AG09319 (cell line): ENCODE data around the gene OR52I1.

Experiments used
- DNase-seq: peaks from one replicate; pipeline ENCODE4 v3.0.0-alpha.2; 2010; ENCODE audit warnings: low read depth; ENCODE audit errors: extremely low read depth
- TF ChIP-seq, protein P1 (sequence below): IDR thresholded peaks from 2 replicates; pipeline ENCODE4 v1.5.1; 2011; ENCODE audit warnings: low read depth, mild to moderate bottlenecking, inconsistent platforms, low read length, moderate library complexity

The OR52I1 gene

DNA sequence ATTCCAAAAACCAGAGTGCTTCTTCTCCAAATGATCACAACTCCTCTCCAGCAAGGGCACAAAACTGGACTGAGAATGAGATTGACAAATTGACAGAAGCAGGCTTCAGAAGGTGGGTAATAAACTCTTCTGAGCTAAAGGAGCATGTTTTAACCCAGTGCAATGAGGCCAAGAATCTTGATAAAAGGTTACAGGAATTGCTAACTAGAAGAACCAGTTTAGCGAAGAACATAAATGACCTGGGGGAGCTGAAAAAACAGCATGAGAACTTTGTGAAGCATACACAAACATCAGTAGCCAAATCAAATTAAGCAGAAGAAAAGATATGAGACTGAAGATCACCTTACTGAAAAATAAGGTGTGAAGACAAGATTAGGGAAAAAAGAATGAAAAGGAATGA, 33.4 kb upstream of the OR52I1 start:
- no peak for DNase-seq
- TF ChIP-seq, protein P1, sequence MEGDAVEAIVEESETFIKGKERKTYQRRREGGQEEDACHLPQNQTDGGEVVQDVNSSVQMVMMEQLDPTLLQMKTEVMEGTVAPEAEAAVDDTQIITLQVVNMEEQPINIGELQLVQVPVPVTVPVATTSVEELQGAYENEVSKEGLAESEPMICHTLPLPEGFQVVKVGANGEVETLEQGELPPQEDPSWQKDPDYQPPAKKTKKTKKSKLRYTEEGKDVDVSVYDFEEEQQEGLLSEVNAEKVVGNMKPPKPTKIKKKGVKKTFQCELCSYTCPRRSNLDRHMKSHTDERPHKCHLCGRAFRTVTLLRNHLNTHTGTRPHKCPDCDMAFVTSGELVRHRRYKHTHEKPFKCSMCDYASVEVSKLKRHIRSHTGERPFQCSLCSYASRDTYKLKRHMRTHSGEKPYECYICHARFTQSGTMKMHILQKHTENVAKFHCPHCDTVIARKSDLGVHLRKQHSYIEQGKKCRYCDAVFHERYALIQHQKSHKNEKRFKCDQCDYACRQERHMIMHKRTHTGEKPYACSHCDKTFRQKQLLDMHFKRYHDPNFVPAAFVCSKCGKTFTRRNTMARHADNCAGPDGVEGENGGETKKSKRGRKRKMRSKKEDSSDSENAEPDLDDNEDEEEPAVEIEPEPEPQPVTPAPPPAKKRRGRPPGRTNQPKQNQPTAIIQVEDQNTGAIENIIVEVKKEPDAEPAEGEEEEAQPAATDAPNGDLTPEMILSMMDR = no peak

DNA sequence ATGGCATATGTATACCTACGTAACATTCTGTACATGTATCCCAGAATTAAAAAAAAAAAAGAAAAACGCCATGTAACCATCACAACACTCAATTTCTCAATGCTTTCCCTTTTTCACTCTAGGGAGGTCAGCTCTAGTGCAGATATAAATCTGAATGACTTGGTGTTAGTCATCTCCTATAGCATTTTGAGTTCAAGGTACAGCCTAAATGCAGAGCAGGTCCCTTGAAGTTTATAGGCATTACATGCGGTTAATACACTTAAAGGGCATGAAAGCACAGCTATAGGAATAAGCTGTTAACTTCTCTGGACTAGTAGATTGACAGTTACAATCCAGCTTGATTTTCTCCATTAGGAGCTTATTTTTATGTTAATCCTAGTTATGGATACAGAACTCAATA, 28.5 kb upstream of the OR52I1 start:
- TF ChIP-seq, protein P1 = no peak

DNA sequence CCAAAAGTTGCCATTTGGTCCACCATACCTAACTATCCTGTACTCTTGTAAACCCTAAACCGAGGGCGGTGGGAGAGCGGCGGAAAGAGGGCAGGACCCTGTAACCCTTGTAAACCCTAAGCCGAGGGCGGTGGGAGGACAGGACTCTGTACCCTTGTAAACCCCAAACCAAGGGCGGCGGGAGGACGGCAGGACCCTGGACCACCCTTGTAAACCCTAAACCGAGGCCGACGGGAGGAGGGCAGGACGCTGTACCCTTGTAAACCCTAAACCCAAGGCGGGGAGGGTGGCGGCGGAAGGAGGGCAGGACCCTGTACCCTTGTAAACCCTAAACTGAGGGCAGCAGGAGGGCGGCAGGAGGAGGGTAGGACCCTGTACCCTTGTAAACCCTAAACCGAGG, 24.8 kb upstream of the OR52I1 start:
- TF ChIP-seq, protein P1 = no peak
- no peak for DNase-seq

More for the DNA sequence above, 28.5 kb upstream of the OR52I1 start:
- DNase-seq = no peak

DNA sequence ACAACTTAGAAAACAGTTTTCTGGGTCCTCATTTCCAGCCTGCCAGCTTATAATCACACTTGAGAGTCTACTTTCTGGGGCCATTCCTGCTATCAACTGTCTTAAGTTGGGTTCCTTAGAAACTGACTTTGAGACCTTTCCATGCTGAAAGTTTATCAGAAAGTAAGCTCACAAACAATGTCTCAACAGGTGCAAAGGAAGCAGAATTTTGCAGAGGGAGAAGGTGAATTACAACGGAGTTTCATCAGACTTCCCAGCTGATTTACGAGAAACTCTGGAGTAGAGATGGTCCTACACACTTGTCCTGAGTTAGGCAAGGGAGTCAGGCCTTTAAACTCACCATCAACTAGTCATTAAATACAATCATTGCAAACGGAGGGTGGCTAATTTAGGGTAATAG, 17.0 kb upstream of the OR52I1 start:
- TF ChIP-seq, protein P1 = no peak

DNA sequence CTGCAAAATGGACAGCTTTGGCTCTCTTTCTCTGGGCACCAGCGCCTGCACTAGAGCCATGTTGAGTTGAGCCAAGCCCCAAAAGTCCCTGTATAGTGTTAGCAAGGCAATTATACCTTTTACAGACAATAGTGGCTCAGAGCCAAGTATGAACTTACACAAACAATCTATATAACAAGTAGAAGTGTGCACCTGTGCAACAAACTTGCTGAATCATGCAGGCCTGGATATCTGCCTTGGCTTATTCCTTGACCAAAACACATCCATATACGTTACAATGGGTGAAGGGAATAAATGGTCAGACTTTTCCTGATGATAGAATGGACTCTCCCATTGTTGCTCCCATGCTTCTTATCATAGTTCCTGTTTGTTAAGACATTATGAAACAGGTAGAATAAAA, 16.1 kb upstream of the OR52I1 start:
- no peak for DNase-seq

More for the DNA sequence above, 17.0 kb upstream of the OR52I1 start:
- no peak for DNase-seq

DNA sequence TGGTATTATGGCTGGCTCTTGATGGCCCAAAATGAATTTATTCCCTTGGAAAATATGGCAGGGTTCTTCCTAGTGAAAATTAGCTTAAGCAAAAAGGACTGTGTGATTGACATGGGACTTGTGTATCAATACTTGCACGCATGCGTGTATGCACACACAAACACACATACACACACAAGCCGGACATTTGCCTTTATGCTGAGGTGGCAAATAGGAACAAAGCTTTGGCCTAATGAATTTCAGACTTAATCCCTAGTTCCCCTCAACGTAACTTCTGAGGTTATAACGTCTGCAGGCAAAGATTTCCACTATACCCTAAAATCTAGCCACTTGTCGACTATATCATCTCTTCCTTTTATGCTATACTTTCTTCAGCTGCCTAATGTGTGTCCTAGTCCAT, 15.2 kb upstream of the OR52I1 start:
- DNase-seq = no peak
- TF ChIP-seq, protein P1 = no peak

More for the DNA sequence above, 16.1 kb upstream of the OR52I1 start:
- TF ChIP-seq, protein P1 = no peak

DNA sequence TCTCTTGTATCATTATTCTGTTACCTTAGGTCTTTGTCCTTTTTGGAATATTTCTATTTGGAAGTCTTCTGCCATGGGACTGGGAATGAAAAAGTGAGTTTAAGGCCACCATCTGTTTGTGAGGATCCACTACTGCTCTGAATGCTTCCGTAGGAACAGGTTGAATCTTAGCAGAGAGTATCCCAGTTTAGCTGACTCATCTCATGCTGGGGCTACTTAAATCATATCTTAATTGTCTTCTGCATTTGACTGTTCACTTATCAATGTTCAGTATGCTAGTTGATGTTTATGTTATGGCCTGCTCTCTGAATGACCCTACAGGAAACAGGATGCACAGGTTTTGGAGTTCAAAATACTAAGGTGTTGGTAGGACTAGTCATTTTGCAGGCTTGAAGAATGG, 13.7 kb upstream of the OR52I1 start:
- DNase-seq = no peak
- TF ChIP-seq, protein P1 = no peak
